ENCODE results near the gene ZNF462.

DNA sequence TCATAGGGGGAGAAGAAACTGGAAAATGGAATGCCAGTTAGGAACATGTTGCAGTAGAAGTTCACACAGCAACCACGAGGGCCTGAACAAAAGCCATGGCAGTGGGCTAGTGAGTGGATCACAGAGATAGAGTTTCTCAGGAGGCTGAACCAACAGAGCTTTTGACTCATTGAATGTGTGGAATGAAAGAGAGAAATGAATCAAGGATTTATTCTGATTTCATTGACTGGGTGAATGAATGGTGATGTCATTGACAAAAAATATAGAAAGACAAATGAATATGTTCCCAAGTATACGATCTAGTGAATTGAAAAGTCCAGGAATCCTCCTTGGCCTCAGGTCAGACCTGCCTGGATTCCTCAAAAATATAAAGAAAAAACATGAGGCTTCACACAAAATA lies 99.2 kb downstream of the ZNF462 start:
- TF ChIP-seq, protein P1, sequence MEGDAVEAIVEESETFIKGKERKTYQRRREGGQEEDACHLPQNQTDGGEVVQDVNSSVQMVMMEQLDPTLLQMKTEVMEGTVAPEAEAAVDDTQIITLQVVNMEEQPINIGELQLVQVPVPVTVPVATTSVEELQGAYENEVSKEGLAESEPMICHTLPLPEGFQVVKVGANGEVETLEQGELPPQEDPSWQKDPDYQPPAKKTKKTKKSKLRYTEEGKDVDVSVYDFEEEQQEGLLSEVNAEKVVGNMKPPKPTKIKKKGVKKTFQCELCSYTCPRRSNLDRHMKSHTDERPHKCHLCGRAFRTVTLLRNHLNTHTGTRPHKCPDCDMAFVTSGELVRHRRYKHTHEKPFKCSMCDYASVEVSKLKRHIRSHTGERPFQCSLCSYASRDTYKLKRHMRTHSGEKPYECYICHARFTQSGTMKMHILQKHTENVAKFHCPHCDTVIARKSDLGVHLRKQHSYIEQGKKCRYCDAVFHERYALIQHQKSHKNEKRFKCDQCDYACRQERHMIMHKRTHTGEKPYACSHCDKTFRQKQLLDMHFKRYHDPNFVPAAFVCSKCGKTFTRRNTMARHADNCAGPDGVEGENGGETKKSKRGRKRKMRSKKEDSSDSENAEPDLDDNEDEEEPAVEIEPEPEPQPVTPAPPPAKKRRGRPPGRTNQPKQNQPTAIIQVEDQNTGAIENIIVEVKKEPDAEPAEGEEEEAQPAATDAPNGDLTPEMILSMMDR (IDR thresholded peaks at IDR 0.05): no peak
- TF ChIP-seq POLR2A (IDR thresholded peaks at IDR 0.05): no peak
